HepG2 (cell line): ENCODE data around the gene CRIM1. TPM values are rescaled to one million over a fixed set of nuclear protein-coding genes. Genes with fewer than 3 reads are reported as not detected.
A peak's percentile ranks its signal among the peaks of the same experiment; 100 is the strongest.

ENCODE experiments used
- ATAC-seq: fragments of 200-7000 bp; cut with Tn5 transposase; 3 replicates; pipeline ENCODE4 v1.9.1; 2020; ENCODE audit warnings: mild to moderate bottlenecking, moderate library complexity
- BruUV-seq: library from RNA; stranded (reverse); fragments of 400-500 nt; replicated peaks from 2 replicates; lab custom pipeline; 2021; lab: Mats Ljungman, UMichigan
- CTCF ChIA-PET: fragments of 300-600 bp; formaldehyde crosslinking; extraction: SDS; loops from one replicate; lab custom pipeline; 2021; ENCODE audit warnings: low total read pairs, inconsistent platforms, low intra/inter-chr PET ratio; lab: Yijun Ruan, JAX
- POLR2A ChIA-PET: fragments of 350-600 bp; sonication (Branson Sonifier 250); formaldehyde crosslinking; loops from one replicate; lab custom pipeline; 2020; ENCODE audit warnings: antibody characterized with exemption, inconsistent platforms; lab: Yijun Ruan, JAX
- DNase-seq: peaks from one replicate; pipeline ENCODE4 v3.0.0-alpha.2; 2015; ENCODE audit warnings: low spot score
- FAIRE-seq: peaks from 3 replicates; lab custom pipeline; 2011; peaks lifted over from hg19 to GRCh38; lab: Jason Lieb, UNC
- H2AFZ ChIP-seq: one replicate; pipeline ENCODE4 v1.6.1; 2011; ENCODE audit warnings: low read length, inconsistent platforms
- H3K27ac ChIP-seq: fragments of 300-600 bp; 3 replicates; pipeline ENCODE4 v1.8.0; 2011; ENCODE audit warnings: mixed run types, mild to moderate bottlenecking, mixed read lengths, low read length, inconsistent platforms; ENCODE audit not compliant: insufficient read depth; ENCODE audit errors: extremely low read length
- H3K27me3 ChIP-seq, 2 experiments: fragments of 200-600 bp in 1 of 2; 2 replicates in 1 of 2; 3 replicates in 1 of 2; pipeline versions ENCODE4 v1.6.0 to v1.8.0; 2011; ENCODE audit warnings: low read length in 2 of 2, mild to moderate bottlenecking in 2 of 2, moderate library complexity in 2 of 2, inconsistent platforms in 1 of 2; ENCODE audit not compliant: insufficient read depth in 2 of 2, control insufficient read depth in 1 of 2
- H3K36me3 ChIP-seq, 2 experiments: fragments of 200-600 bp in 1 of 2; replicated peaks in 1 of 2; 2 replicates in 1 of 2; 3 replicates in 1 of 2; pipeline versions ENCODE4 v1.5.1 to v1.8.0; 2011; ENCODE audit warnings: low read length in 2 of 2, inconsistent platforms in 1 of 2; ENCODE audit not compliant: insufficient read depth in 2 of 2, control insufficient read depth in 1 of 2
- H3K4me1 ChIP-seq: 2 replicates; pipeline ENCODE4 v1.5.1; 2012; ENCODE audit warnings: low read length, inconsistent platforms; ENCODE audit not compliant: insufficient read depth
- H3K4me2 ChIP-seq: 2 replicates; pipeline ENCODE4 v1.6.0; 2011; ENCODE audit warnings: low read depth, low read length, inconsistent platforms
- H3K4me3 ChIP-seq, 3 experiments: fragments of 200-600 bp in 1 of 3; sonication (generic), shearing (Covaris generic) in 1 of 3; replicated peaks in 1 of 3; 2 replicates each; pipeline ENCODE4 v1.5.1; 2011 to 2016; ENCODE audit warnings: low read length in 3 of 3, inconsistent platforms in 2 of 3, low read depth in 2 of 3, mild to moderate bottlenecking in 2 of 3, control low read depth in 1 of 3, mixed read lengths in 1 of 3; ENCODE audit not compliant: insufficient read depth in 1 of 3
- H3K79me2 ChIP-seq: one replicate; pipeline ENCODE4 v1.6.1; 2011; ENCODE audit warnings: low read length, inconsistent platforms; ENCODE audit not compliant: insufficient read depth
- H3K9ac ChIP-seq: 2 replicates; pipeline ENCODE4 v1.6.0; 2011; ENCODE audit warnings: mild to moderate bottlenecking, low read depth, low read length, inconsistent platforms; ENCODE audit not compliant: insufficient read depth
- H3K9me3 ChIP-seq: 2 replicates; pipeline ENCODE4 v1.5.1; 2012; ENCODE audit warnings: mild to moderate bottlenecking, low read length
- H4K20me1 ChIP-seq: 2 replicates; pipeline ENCODE4 v1.6.0; 2011; ENCODE audit warnings: inconsistent platforms, mild to moderate bottlenecking, low read length, moderate library complexity; ENCODE audit not compliant: insufficient read depth
- ARID5B ChIP-seq: IDR thresholded peaks from 2 replicates; pipeline ENCODE4 v1.4.0; 2020; ENCODE audit warnings: mild to moderate bottlenecking, missing genetic modification reagents
- ATF7 ChIP-seq, 2 experiments: fragments of 450-650 bp in 1 of 2; sonication (generic) in 1 of 2; formaldehyde crosslinking in 1 of 2; IDR thresholded peaks; 2 replicates each; pipeline versions ENCODE4 v1.4.0 to v1.6.1; 2016 to 2020; ENCODE audit warnings: antibody characterized with exemption in 1 of 2, mild to moderate bottlenecking in 1 of 2, missing genetic modification reagents in 1 of 2
- BATF2 ChIP-seq: sonication (generic); formaldehyde crosslinking; IDR thresholded peaks from 2 replicates; pipeline ENCODE4 v1.8.0; 2022; ENCODE audit warnings: mild to moderate bottlenecking, missing genetic modification reagents, moderate library complexity
- CEBPB ChIP-seq: IDR thresholded peaks from 2 replicates; pipeline ENCODE4 v1.6.1; 2011; ENCODE audit warnings: low read depth, low read length, improper control_type of control experiment, borderline replicate concordance
- CREB1 ChIP-seq, 2 experiments: fragments of 450-650 bp in 1 of 2; IDR thresholded peaks; 2 replicates each; pipeline ENCODE4 v1.6.1; 2016 to 2017; ENCODE audit warnings: control low read depth in 1 of 2, mild to moderate bottlenecking in 1 of 2, missing compliant biosample characterization in 1 of 2, missing genetic modification characterization in 1 of 2
- FOXA1 ChIP-seq, 2 experiments: fragments of 450-650 bp in 1 of 2; sonication (generic) in 1 of 2; formaldehyde crosslinking in 1 of 2; IDR thresholded peaks; 2 replicates each; pipeline versions ENCODE4 v1.4.0 to v1.6.1; 2016 to 2020; ENCODE audit warnings: missing genetic modification reagents in 1 of 2
- FOXP1 ChIP-seq, 2 experiments: fragments of 450-650 bp in 1 of 2; IDR thresholded peaks; 2 replicates each; pipeline ENCODE4 v1.6.1; 2017 to 2018; ENCODE audit warnings: antibody characterized with exemption in 1 of 2
- HINFP ChIP-seq: sonication (generic); formaldehyde crosslinking; IDR thresholded peaks from 2 replicates; pipeline ENCODE4 v1.4.0; 2020; ENCODE audit warnings: low read depth, mild to moderate bottlenecking, missing genetic modification reagents
- NAIF1 ChIP-seq: sonication (generic); formaldehyde crosslinking; IDR thresholded peaks from 2 replicates; pipeline ENCODE4 v1.5.0; 2020; ENCODE audit warnings: mild to moderate bottlenecking, missing genetic modification reagents, borderline replicate concordance
- TCF7 ChIP-seq: sonication (generic); IDR thresholded peaks from 2 replicates; pipeline ENCODE4 v1.6.1; 2016; ENCODE audit warnings: antibody characterized with exemption, low read depth
- TEAD3 ChIP-seq: optimal IDR thresholded peaks from 2 replicates; pipeline ENCODE3; 2016; ENCODE audit warnings: borderline replicate concordance
- WGBS: methylation state at CpG from one replicate; pipeline ENCODE4 v1.1.6; 2017; ENCODE audit warnings: low lambda C conversion rate; 5-methylcytosine and 5-hydroxymethylcytosine counted together
- in situ Hi-C: cut with HindIII; loops from 2 replicates; pipeline ENCODE4 v1.10.0; 2017; ENCODE audit warnings: low pct_unique_long_range_greater_than_20kb; ENCODE audit not compliant: extremely low pct_ligation_motif_present
- intact Hi-C: fragments of 100-400 bp; cut with micrococcal nuclease; formaldehyde crosslinking; loops from one replicate; pipeline ENCODE4 v1.10.0; 2022; ENCODE audit not compliant: unreplicated experiment
- polyA plus RNA-seq, 8 experiments: library from polyadenylated mRNA; depleted of rRNA in 3 of 8; stranded (reverse) in 7 of 8; unstranded in 1 of 8; fragments of >200 nt; fragmentation: Illumina TruSeq in 4 of 8; extraction: Trizol in 4 of 8; gene quantifications; 2 replicates each; pipeline versions ENCODE4 v1.2.1 to v1.2.3, GENCODE V29; 2011 to 2016; ENCODE audit warnings: low read depth in 4 of 8, missing spikeins in 1 of 8, mixed read lengths in 1 of 8; ENCODE audit not compliant: insufficient read depth in 1 of 8
- total RNA-seq, 5 experiments: library from RNA; depleted of rRNA; stranded (reverse); fragments of >200 nt; fragmentation: Illumina TruSeq; extraction: Trizol; gene quantifications; 2 replicates each; pipeline ENCODE4 v1.2.3, GENCODE V29; 2016; ENCODE audit warnings: low read depth in 1 of 5

Gene CRIM1
- total and polyA plus RNA-seq, 2 of the 13 experiments (the other 11 are each of a cell fraction or from before 2014, with no cell fraction given), result 39.1 to 69.9 TPM

GRCh38 chr2:36348721-36349120 lies 6.9 kb upstream of the CRIM1 start:
- Histone ChIP-seq H3K4me1 (peaks cover 29% of the 10 kb centered on the region), H3K27ac (no peak overlapping the region), H3K36me3 (no peaks in the 10 kb centered on the region), H3K79me2 (no peaks in the 10 kb centered on the region), H4K20me1 (no peaks in the 10 kb centered on the region), H3K9me3 (no peaks in the 10 kb centered on the region), H2AFZ (no peak overlapping the region), H3K9ac (no peak overlapping the region), H3K4me2 (no peak overlapping the region), H3K27me3 (no peaks in the 10 kb centered on the region), H3K4me3 (no peak overlapping the region)
- CTCF ChIA-PET, result no interaction called here
- FAIRE-seq, result no peak
- TF ChIP-seq HINFP (CRISPR knock-in tag), result no peak
- 0 out of 2 replicates have a peak, but pooled peaks have one; percentile 38 for TF ChIP-seq CEBPB
- peak; percentile 30; the same call in 1 of the 2 replicates for TF ChIP-seq CREB1 (IDR thresholded peaks at IDR 0.05)
- TF ChIP-seq CREB1 (CRISPR knock-in tag; IDR thresholded peaks at IDR 0.05), result no peak
- TF ChIP-seq ATF7 (IDR thresholded peaks at IDR 0.05), result peak; percentile 92
- no peak for TF ChIP-seq ATF7 (CRISPR knock-in tag; IDR thresholded peaks at IDR 0.05)
- BruUV-seq, result no TSS peak
- ATAC-seq, result no peak
- intact Hi-C loops, result no loop called here
- DNase-seq, result peak; percentile 31
- in situ Hi-C loops, result no loop called here
- WGBS, result 35% methylated on average over 2 of the region's 2 CpGs
- POLR2A ChIA-PET, result no interaction called here

GRCh38 chr2:36351291-36351690 lies 4.3 kb upstream of the CRIM1 start:
- Histone ChIP-seq H3K4me2 (peak overlapping the region; percentile 56), H3K27ac (no peak overlapping the region), H2AFZ (no peak overlapping the region), H3K27me3 (no peaks in the 10 kb centered on the region; a peak in 1 of 5 replicates), H3K4me1 (peaks cover 41% of the 10 kb centered on the region), H3K9me3 (no peaks in the 10 kb centered on the region), H3K4me3 (no peak overlapping the region), H4K20me1 (no peaks in the 10 kb centered on the region), H3K79me2 (peaks cover 14% of the 10 kb centered on the region), H3K36me3 (no peaks in the 10 kb centered on the region), H3K9ac (no peak overlapping the region)
- ChIA-PET CTCF (interaction anchor here (2.4 kb wide), 2 partner anchors 109 to 156 kb away, joined by 18 to 21 read pairs; no protein-coding TSS in a partner anchor), POLR2A (no interaction called here)
- in situ Hi-C loops (loop anchor here (5.0 kb wide), 1 partner anchor 311 kb away; no protein-coding TSS in a partner anchor), intact Hi-C loops (no loop called here)
- TF ChIP-seq FOXA1 (IDR thresholded peaks at IDR 0.05) (no peak), FOXA1 (CRISPR knock-in tag; IDR thresholded peaks at IDR 0.05) (peak; percentile 7; the same call in 1 of the 2 replicates), BATF2 (no peak), TCF7 (peak; percentile 71), ARID5B (CRISPR knock-in tag) (peak; percentile 27; the same call in 1 of the 2 replicates), TEAD3 (CRISPR knock-in tag) (no peak), FOXP1 (IDR thresholded peaks at IDR 0.05) (no peak), FOXP1 (CRISPR knock-in tag; IDR thresholded peaks at IDR 0.05) (peak; percentile 57), NAIF1 (CRISPR knock-in tag) (0 out of 2 replicates have a peak, but pooled peaks have one; percentile 4)
- ATAC-seq (no peak), FAIRE-seq (no peak), DNase-seq (no peak)
- 45% methylated on average over 2 of the region's 2 CpGs for WGBS
- no TSS peak for BruUV-seq
